Endothelial cell of umbilical vein (primary cell): ENCODE measurements around the gene HSPD1. TPM values are rescaled to one million over a fixed set of nuclear protein-coding genes. Genes with fewer than 3 reads are reported as not detected.
A peak's percentile ranks its signal among the peaks of the same experiment; 100 is the strongest.

Experiments used
- BruUV-seq: library from RNA; stranded (reverse); fragments of 400-500 nt; replicated peaks from 2 replicates; lab custom pipeline; 2021; lab: Mats Ljungman, UMichigan
- CTCF ChIA-PET: fragments of 300-600, 350-600 bp; sonication (Branson Sonifier 250); formaldehyde crosslinking; loops from one replicate; lab custom pipeline; 2021; ENCODE audit warnings: antibody characterized with exemption, inconsistent platforms; lab: Charles Lee
- POLR2A ChIA-PET: fragments of 300-600, 350-600 bp; sonication (Branson Sonifier 250); formaldehyde crosslinking; loops from one replicate; lab custom pipeline; 2021; ENCODE audit warnings: antibody characterized with exemption, inconsistent platforms; lab: Charles Lee
- DNase-seq: peaks from one replicate; pipeline ENCODE4 v3.0.0-alpha.2; 2011; ENCODE audit warnings: low read depth, low spot score
- FAIRE-seq: peaks from 2 replicates; lab custom pipeline; 2011; peaks lifted over from hg19 to GRCh38; lab: Jason Lieb, UNC
- H2AFZ ChIP-seq: 2 replicates; pipeline ENCODE4 v1.6.0; 2012; ENCODE audit warnings: low read depth, low read length, control low read depth, inconsistent platforms
- H3K27ac ChIP-seq: 2 replicates; pipeline ENCODE4 v1.5.1; 2011; ENCODE audit warnings: low read depth, mild to moderate bottlenecking, control low read depth, low read length, moderate library complexity; ENCODE audit not compliant: insufficient read depth
- H3K27me3 ChIP-seq, 2 experiments: 2 replicates each; pipeline versions ENCODE4 v1.6.0 to v1.6.1; 2011; ENCODE audit warnings: low read length in 2 of 2, mixed read lengths in 1 of 2; ENCODE audit not compliant: control insufficient read depth in 2 of 2, insufficient read depth in 2 of 2
- H3K36me3 ChIP-seq, 2 experiments: 2 replicates in 1 of 2; 3 replicates in 1 of 2; pipeline ENCODE4 v1.5.1; 2011; ENCODE audit warnings: low read length in 2 of 2, mild to moderate bottlenecking in 1 of 2, moderate library complexity in 1 of 2; ENCODE audit not compliant: control insufficient read depth in 2 of 2, insufficient read depth in 2 of 2; ENCODE audit errors: extremely low read depth in 1 of 2
- H3K4me1 ChIP-seq: 3 replicates; pipeline ENCODE4 v1.5.1; 2011; ENCODE audit warnings: mild to moderate bottlenecking, low read length; ENCODE audit not compliant: control insufficient read depth, insufficient read depth; ENCODE audit errors: extremely low read depth
- H3K4me2 ChIP-seq: 2 replicates; pipeline ENCODE4 v1.6.1; 2011; ENCODE audit warnings: low read length, control low read depth, mixed read lengths; ENCODE audit not compliant: insufficient read depth
- H3K4me3 ChIP-seq, 3 experiments: fragments of 200-600 bp in 1 of 3; sonication (generic), shearing (Covaris generic) in 1 of 3; replicated peaks in 1 of 3; 2 replicates each; pipeline ENCODE4 v1.5.1; 2011 to 2016; ENCODE audit warnings: control low read depth in 3 of 3, low read length in 3 of 3, mild to moderate bottlenecking in 2 of 3, inconsistent platforms in 1 of 3, low read depth in 1 of 3, moderate library complexity in 1 of 3; ENCODE audit not compliant: insufficient read depth in 1 of 3
- H3K79me2 ChIP-seq: 2 replicates; pipeline ENCODE4 v1.6.0; 2012; ENCODE audit warnings: low read length, inconsistent platforms; ENCODE audit not compliant: control insufficient read depth, insufficient read depth
- H3K9ac ChIP-seq: replicated peaks from 2 replicates; pipeline ENCODE3; 2011; ENCODE audit warnings: low read length, control low read depth; ENCODE audit not compliant: insufficient read depth; ENCODE audit errors: extremely low read depth
- H3K9me1 ChIP-seq: replicated peaks from 3 replicates; pipeline ENCODE4 v1.6.0; 2011; ENCODE audit warnings: mild to moderate bottlenecking, low read length; ENCODE audit not compliant: control insufficient read depth, insufficient read depth; ENCODE audit errors: extremely low read depth
- H3K9me3 ChIP-seq: replicated peaks from 2 replicates; pipeline ENCODE4 v1.5.1; 2012; ENCODE audit warnings: low read length, inconsistent platforms; ENCODE audit not compliant: control insufficient read depth, insufficient read depth
- H4K20me1 ChIP-seq: replicated peaks from 2 replicates; pipeline ENCODE3; 2011; ENCODE audit warnings: mild to moderate bottlenecking, low read length; ENCODE audit not compliant: control insufficient read depth, insufficient read depth; ENCODE audit errors: extremely low read depth
- EZH2 ChIP-seq: IDR thresholded peaks from 2 replicates; pipeline ENCODE4 v1.6.1; 2012; ENCODE audit warnings: borderline replicate concordance, low read depth, mild to moderate bottlenecking, moderate library complexity, low read length, inconsistent platforms; ENCODE audit not compliant: severe bottlenecking
- FOS ChIP-seq: IDR thresholded peaks from 2 replicates; pipeline ENCODE4 v1.6.1; 2011; ENCODE audit warnings: mild to moderate bottlenecking, low read length, moderate library complexity, borderline replicate concordance; ENCODE audit not compliant: insufficient read depth
- GATA2 ChIP-seq: IDR thresholded peaks from 2 replicates; pipeline ENCODE4 v1.7.0; 2011; ENCODE audit warnings: low read depth, mild to moderate bottlenecking, moderate library complexity, mixed read lengths, low read length; ENCODE audit not compliant: insufficient read length, insufficient read depth
- JUN ChIP-seq: IDR thresholded peaks from 2 replicates; pipeline ENCODE4 v1.6.1; 2011; ENCODE audit warnings: borderline replicate concordance, low read depth; ENCODE audit not compliant: insufficient read length, insufficient read depth
- MYC ChIP-seq: IDR thresholded peaks from one replicate; pipeline ENCODE4 v1.6.1; 2011; ENCODE audit warnings: mild to moderate bottlenecking, low read depth, low read length
- POLR2A ChIP-seq: IDR thresholded peaks from 2 replicates; pipeline ENCODE4 v1.6.1; 2012; ENCODE audit warnings: low read depth, mild to moderate bottlenecking, control low read depth, low read length
- POLR2AphosphoS5 ChIP-seq: IDR thresholded peaks from 2 replicates; pipeline ENCODE4 v1.6.1; 2012; ENCODE audit warnings: low read depth, mild to moderate bottlenecking, control low read depth, low read length, moderate library complexity; ENCODE audit not compliant: insufficient read depth
- dilution Hi-C: fragments of 300-500 bp; cut with MboI; formaldehyde crosslinking; loops from one replicate; pipeline ENCODE4 v1.15.0; 2019; ENCODE audit warnings: low sequenced_read_pairs; ENCODE audit not compliant: extremely low pct_ligation_motif_present
- intact Hi-C: fragments of 100-400 bp; cut with micrococcal nuclease; formaldehyde crosslinking; loops from one replicate; pipeline ENCODE4 v1.10.0; 2022
- polyA plus RNA-seq, 4 experiments: library from polyadenylated mRNA; depleted of rRNA in 3 of 4; stranded (reverse) in 3 of 4; unstranded in 1 of 4; fragments of >200 nt; gene quantifications; 2 replicates each; pipeline versions ENCODE4 v1.2.1 to v1.2.3, GENCODE V29; 2011 to 2012; ENCODE audit warnings: missing spikeins in 1 of 4
- total RNA-seq: library from RNA; stranded (reverse); gene quantifications from 2 replicates; pipeline ENCODE4 v1.2.3, GENCODE V29; 2021
- TF ChIP-seq, protein P1 (sequence below), 2 donors: IDR thresholded peaks; 1 replicate in 1 of 2; 2 replicates in 1 of 2; pipeline ENCODE4 v1.5.1; 2011; ENCODE audit warnings: low read length in 2 of 2, mild to moderate bottlenecking in 2 of 2, moderate library complexity in 2 of 2, control low read depth in 1 of 2, inconsistent platforms in 1 of 2, low read depth in 1 of 2; ENCODE audit not compliant: insufficient read depth in 1 of 2; ENCODE audit errors: extremely low read depth in 1 of 2
- TF ChIP-seq, protein P2 (sequence below): IDR thresholded peaks from 2 replicates; pipeline ENCODE4 v1.6.1; 2011; ENCODE audit not compliant: insufficient read depth, insufficient read length

HSPD1 gene
- total and polyA plus RNA-seq, 2 donors (not counting 3 experiments of a cell fraction or from before 2014, with no cell fraction given), result 73.2 to 337 TPM

DNA sequence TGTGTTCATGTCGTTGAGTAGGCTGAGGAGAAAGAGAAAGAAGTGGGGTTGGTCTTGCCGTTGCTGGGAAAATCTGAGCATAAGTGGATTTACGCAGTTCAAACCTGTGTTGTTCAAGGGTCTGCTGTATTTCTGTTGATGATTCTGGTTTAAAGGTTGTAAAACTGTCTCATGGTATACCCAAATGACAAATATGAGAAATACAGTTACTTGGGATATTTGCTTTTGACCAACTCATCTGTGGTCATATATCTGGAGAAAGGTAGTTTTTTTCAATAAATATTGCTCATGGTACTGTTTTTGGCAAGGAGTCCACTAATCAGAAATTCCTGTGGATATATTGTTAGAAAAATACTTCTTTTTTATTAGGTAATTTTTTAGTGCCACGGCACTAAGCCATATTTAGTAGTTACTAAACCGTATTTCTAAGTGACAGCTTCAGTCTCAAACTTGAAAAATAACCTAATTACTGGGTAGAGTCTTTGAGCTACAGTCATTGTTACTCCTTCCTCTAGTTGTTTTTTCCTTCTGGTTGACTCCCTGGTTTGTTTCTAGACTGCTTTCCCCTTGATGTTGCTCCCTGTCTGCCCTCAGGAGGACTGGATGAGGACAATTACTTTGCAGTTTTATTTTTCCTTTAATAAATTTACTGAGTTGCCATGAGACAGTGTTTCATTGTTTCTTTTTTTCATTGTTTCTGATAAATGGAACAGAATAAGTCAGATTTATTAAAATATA is 47.7 kb upstream of the HSPD1 start:
- FAIRE-seq, result peak; percentile 4
- no TSS peak for BruUV-seq
- peaks cover 11% of the 10 kb centered on the region for H3K79me2 ChIP-seq
- TF ChIP-seq EZH2 (no peak), POLR2A (no peak), GATA2 (no peak), MYC (no peak), FOS (no peak), JUN (no peak), POLR2AphosphoS5 (no peak)
- TF ChIP-seq, protein P1, sequence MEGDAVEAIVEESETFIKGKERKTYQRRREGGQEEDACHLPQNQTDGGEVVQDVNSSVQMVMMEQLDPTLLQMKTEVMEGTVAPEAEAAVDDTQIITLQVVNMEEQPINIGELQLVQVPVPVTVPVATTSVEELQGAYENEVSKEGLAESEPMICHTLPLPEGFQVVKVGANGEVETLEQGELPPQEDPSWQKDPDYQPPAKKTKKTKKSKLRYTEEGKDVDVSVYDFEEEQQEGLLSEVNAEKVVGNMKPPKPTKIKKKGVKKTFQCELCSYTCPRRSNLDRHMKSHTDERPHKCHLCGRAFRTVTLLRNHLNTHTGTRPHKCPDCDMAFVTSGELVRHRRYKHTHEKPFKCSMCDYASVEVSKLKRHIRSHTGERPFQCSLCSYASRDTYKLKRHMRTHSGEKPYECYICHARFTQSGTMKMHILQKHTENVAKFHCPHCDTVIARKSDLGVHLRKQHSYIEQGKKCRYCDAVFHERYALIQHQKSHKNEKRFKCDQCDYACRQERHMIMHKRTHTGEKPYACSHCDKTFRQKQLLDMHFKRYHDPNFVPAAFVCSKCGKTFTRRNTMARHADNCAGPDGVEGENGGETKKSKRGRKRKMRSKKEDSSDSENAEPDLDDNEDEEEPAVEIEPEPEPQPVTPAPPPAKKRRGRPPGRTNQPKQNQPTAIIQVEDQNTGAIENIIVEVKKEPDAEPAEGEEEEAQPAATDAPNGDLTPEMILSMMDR (IDR thresholded peaks at IDR 0.05; ENCODE audit: extremely low read depth in 1 of 2, insufficient read depth in 1 of 2, low read depth in 1 of 2, low read length in 2 of 2), result no peak
- TF ChIP-seq, protein P2, sequence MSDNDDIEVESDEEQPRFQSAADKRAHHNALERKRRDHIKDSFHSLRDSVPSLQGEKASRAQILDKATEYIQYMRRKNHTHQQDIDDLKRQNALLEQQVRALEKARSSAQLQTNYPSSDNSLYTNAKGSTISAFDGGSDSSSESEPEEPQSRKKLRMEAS, result no peak
- H3K9me1 ChIP-seq, result no peaks in the 10 kb centered on the region
- no peaks in the 10 kb centered on the region for H3K4me1 ChIP-seq
- peaks cover 4 to 7% of the 10 kb centered on the region in 2 experiments for H3K36me3 ChIP-seq
- no peak overlapping the region for H3K4me2 ChIP-seq
- ChIA-PET CTCF (no interaction called here), POLR2A (no interaction called here)
- H4K20me1 ChIP-seq, result no peaks in the 10 kb centered on the region
- H3K27me3 ChIP-seq, result no peaks in the 10 kb centered on the region
- no peak overlapping the region for H3K4me3 ChIP-seq
- intact Hi-C loops (no loop called here), dilution Hi-C loops (no loop called here)
- no peak overlapping the region for H2AFZ ChIP-seq
- no peaks in the 10 kb centered on the region for H3K9me3 ChIP-seq
- DNase-seq, result peak; percentile 66
- H3K9ac ChIP-seq, result no peak overlapping the region
- no peak overlapping the region for H3K27ac ChIP-seq
